Breast epithelium (tissue), 3 donors: ENCODE data around the gene GPI.
"Not testable (repeated sequence)": the region's sequence is repeated elsewhere in the genome, so short reads cannot be mapped to it uniquely, and the experiment has no call there.

Source experiments
- CTCF ChIP-seq, 3 donors: fragments of 450-650 bp; IDR thresholded peaks; one replicate each; pipeline ENCODE4 v1.5.1; 2016 to 2017; ENCODE audit warnings: antibody characterized with exemption in 3 of 3, mild to moderate bottlenecking in 3 of 3, moderate library complexity in 3 of 3
- POLR2A ChIP-seq: fragments of 450-650 bp; IDR thresholded peaks from one replicate; pipeline ENCODE4 v1.6.1; 2016; ENCODE audit warnings: antibody characterized with exemption, mild to moderate bottlenecking, moderate library complexity
- POLR2AphosphoS5 ChIP-seq, 3 donors: sonication (generic); formaldehyde crosslinking; IDR thresholded peaks; one replicate each; pipeline ENCODE4 v1.6.1; 2017; ENCODE audit warnings: antibody characterized with exemption in 3 of 3

GRCh38 chr19:34388745-34389144 lies 23.7 kb downstream of the GPI start:
- not testable (repeated sequence) for TF ChIP-seq POLR2A; CTCF (IDR thresholded peaks at IDR 0.05); POLR2AphosphoS5 (IDR thresholded peaks at IDR 0.05)
